H54 (cell line): ENCODE data around the gene ETV6.

Experiments used
- DNase-seq: peaks from one replicate; pipeline ENCODE4 v3.0.0; 2011; ENCODE audit warnings: low spot score, mixed read lengths; ENCODE audit not compliant: insufficient read length
- FAIRE-seq: peaks from 3 replicates; lab custom pipeline; 2011; peaks lifted over from hg19 to GRCh38; lab: Jason Lieb, UNC
- POLR2A ChIP-seq: IDR thresholded peaks from 2 replicates; pipeline ENCODE4 v1.6.1; 2011; ENCODE audit warnings: low read depth, mild to moderate bottlenecking, low read length

The ETV6 gene

DNA sequence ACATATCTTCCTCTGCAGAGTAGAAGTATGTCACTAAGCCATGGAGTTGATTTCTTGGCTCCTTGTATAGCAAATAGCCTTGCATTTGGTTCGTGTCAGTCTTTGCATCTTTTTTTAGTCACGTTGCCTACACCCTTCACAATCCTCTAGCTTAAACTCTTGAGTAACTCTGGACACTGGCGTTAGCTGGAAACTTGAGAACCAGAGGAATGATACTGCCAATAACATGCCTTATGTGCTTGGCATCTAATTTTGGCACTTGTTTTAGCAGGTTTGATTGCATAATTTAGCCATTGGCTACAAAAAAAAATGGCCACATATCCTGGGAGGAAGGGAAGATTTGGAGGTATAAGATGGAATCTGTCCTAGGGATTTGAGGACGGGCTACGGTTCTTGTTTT lies 136.2 kb downstream of the ETV6 start:
- FAIRE-seq, result no peak

DNA sequence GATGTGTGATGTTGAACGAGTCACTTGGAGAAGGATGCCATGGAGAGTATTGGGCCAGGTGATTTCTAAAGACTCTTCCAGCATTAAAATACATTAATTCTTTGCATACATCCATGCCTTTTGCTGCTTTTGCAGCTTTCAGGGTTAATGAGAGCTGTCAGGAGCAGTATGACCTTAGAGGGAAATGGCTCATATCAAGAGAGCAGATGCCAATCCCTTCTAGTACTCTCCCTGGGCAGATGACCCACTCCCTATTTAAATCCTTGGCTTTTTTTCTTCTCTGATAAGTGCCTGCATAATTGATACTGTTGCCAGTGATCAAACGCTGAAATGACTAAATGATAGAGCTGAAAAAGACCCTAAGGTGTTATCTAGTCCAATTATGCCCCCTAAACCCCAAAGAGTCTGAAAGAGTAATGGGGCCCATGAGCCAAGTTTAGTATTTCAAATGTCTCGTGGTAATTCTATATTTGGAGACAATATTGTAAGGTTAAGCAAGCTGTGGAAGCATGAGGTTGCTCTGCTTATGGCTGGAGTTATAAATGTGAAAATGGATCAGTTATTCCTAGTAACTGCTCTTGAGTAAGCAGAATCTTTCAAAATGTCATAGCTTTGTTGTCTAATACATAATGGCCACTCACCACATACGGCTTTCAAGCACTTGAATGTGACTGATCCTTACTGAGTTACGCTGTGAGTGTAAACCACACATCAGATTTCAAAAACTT lies 137.3 kb downstream of the ETV6 start:
- FAIRE-seq (no peak), DNase-seq (no peak)
- TF ChIP-seq POLR2A, result no peak

More for the DNA sequence above, 136.2 kb downstream of the ETV6 start:
- no peak for TF ChIP-seq POLR2A
- DNase-seq, result no peak

DNA sequence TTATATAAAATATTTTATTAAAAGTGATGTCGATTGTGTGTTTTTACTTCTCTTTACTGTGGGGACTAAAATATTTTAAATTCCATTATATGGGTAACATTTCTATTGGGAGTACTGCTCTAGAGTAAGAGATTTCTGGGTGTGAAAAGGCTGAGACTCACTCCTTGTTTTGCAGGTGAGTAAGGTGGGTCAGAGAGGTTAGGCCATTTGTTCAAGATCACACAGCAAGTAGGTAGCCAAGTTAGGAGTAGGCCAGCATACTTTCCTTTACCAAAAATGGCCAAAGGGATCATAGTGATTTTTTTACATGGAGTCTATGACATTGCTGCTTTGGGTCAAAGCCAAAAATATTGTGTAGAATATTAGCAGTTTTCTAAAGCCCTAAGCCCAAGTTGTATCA lies 138.0 kb downstream of the ETV6 start:
- no peak for DNase-seq
- no peak for FAIRE-seq
- no peak for TF ChIP-seq POLR2A

DNA sequence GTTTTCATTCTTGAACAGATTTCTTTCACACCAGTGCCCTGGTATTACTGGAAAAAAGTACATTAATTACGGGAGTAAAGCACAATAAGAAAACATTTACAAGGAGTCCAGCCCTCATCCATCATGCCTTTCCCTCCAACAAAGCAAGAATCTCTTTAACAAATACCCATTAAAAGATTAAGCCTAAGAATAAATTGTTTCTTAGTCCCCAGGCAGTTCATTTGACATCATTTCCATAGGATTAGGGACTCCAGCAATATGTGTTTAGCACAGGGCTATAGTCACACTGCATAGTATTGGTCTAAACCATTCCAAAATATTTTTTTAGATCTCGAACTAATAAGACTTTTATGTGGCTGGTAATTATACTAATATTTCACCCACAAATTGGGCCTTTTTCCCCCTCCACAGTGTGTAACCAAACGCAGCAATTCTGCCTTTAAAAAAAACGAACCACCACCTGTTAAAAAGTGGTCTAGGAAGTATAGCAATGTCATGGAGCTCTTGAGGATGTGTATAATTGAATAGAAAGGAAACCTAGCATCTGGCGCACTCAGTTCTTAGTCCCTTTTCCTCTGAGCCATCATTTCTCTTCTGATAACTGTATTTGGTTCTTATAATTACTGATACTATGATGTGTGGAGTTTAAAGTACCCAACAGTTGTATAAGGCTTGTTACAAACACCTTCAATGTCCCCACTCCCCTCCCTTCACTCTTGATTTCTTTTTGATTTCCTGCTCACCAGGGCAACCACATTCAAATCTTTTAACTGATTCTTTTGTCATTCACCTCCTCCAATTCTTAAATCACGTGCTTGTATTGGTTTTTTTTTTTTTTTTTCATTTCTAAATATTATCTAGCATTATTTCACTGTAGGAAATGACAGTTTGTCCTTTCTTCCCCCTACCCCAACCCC lies 138.7 kb downstream of the ETV6 start:
- no peak for TF ChIP-seq POLR2A
- no peak for FAIRE-seq
- DNase-seq, result no peak

DNA sequence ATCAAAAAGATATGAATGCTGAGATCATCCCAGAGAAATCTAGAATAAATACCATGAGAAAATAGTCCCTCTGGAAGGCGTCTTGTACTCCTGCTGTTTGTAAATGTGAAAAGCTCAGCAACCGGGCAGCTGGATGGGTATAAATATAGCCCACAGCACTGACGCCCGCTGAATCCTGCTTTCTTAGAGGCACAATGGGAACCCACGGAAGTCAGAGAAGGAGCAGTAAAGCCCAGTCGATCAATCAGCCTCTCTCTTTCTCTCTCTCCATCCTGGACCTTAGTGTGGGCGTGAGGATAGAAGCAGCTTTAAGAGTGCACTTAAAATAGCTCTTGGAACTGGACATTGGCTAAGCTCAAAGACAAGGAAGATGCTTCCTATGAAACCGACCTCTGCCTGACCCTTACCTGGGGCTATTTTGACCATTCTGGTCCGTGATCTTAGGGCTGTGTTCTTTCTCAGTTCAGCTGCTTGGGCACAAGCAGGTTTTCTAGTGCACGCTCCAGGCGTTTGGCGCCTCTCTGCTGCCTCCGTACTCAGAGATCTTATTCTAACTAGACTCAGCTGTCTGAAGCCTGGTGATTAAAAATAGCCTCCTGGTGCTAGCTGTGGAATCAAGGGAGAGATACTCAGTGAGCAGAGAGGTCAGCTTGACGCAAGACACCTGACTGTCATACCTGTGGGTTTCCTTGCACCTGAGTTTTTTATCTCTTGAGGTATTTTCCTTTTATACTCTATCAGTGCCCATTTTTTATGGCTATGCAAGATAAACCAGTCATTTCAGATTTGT lies 144.6 kb downstream of the ETV6 start:
- FAIRE-seq (no peak), DNase-seq (no peak)
- TF ChIP-seq POLR2A, result no peak

DNA sequence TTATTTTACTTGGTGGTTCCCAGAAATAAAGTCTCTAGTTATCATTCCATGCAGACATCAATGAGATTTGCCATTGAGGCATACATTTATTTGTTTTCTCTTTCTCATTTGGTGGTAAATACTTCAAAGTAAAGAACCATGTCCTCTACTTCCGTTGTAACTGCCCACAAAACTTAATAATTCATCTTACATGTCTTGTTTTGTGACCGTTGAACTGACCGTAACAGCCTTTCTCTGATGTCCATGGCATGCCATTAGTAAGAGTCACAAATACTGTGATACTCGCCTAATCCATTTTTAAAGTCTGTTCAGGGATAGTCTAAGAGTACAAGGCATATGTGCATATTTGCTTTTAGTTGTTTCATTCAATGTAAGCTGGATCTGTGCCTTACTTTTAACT lies 145.3 kb downstream of the ETV6 start:
- TF ChIP-seq POLR2A, result no peak
- no peak for DNase-seq
- no peak for FAIRE-seq

DNA sequence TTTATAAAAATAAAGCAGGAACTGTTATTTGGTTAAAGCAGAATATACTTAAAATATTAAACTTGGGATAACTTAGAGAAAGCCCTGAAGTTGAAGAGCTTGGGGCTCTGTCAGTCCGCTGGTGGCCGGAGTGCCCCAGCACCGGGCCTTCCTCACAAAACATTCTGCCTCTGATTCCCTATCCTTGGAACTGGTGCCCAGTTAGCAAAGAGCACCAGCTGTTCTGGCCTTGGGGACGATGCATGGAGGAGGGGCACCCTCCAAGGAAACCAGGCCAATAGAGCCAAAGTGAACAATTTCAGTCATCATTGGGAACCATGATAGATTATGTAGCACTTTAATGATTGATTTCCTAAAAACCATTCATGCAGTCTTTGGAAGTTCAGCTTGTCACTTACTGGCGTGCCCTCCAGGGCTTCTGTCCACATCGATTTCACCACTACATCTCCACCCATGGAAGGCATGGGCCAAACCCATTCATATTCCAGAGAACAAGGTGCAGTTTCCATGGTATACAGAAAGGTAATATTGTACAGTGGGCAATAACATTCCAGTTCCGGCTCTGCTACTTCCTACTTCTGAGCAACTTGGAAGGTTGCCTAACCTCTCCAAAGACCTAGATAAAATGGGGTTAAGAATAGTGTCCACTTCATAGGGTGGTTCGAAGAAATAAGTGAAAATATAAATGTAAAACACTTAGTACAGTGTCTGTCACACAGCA lies 145.9 kb downstream of the ETV6 start:
- no peak for TF ChIP-seq POLR2A
- DNase-seq, result no peak
- FAIRE-seq, result no peak

DNA sequence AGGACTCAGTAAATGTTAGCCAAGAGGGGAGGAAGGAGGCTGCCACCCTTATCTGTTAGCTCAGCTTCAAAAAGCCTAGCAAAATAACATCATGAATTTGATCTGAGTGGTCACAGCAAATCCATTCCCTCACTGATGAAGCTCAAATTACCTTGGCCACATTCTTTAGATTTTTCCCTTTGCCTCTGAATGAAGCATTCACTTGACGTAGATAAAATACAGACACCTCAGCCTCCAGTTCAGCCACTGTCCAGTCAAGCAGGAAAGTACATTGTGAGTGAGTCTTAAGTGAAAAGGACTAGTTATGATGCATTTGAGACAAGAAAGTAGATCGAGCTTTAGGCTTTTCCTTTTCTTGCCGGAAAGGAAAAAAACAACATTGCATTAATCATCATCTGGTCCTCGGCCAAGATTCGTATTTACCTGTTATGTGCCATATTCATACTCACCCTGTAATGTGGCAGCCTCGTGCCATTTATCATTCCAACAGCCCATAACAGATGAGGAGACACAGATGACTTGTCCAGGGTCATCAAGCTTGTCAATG lies 146.5 kb downstream of the ETV6 start:
- peak; percentile 30 for DNase-seq
- FAIRE-seq, result peak; percentile 66
- TF ChIP-seq POLR2A, result no peak

DNA sequence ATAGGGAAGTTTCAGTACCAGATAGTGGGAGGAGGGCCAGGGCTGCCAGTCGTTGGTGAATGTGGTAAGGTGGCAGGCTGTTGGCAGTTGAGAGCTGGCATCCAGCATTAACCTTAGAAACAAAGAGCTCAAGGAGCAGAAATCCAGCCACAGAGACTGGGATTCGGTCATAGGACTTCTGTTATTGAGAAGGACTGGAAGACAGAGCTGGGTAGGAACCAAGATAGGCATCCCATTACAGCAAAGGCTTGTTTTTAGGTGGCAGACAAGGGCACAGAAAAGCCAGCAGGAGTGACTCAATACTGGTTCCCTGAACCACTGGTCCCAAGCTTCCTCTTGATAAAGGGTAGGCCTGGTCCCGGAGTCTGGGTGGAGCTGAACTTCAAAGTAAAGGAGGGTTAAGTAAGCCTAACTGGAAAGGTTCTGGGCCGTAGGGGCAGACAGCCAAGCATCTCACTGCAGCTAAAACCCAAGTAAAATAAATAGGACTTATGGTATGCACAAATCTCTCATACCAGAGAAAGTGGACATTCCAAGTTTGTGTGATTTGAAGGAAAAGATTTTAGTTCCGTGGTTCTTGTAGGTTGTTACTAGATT lies 147.9 kb downstream of the ETV6 start:
- FAIRE-seq, result no peak
- no peak for DNase-seq
- TF ChIP-seq POLR2A, result no peak

DNA sequence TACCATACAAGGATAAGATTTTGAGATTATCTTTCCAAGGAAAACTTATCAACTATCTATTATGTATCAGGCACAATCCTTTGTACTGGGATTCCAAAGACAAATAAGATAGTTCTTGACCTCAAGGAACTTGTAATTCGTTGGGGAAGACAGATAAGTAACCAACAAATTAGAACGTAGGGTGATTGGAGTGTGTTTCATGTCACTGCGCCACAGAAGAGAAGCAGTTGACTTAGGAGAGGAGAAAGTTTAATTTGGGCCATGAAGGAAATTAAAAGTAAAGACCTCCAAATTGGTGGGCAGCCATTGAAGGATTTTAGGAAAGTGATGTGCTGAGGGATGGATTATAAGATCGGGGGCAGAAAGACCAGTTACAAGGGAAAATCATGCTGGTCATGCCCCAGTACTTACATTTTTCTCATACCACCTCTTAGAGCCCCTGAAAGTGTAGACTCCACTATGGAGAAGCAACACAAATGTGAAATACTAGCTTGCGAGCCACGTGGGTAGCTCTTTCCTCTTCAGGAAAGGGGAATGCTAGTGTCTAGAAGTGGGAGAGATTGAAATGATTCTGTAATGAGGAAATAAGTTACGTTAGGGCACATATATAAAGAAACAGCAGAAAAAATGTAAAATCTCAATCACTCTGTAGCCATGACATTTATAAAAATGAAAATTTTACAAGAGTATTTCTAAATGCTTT lies 148.7 kb downstream of the ETV6 start:
- no peak for TF ChIP-seq POLR2A
- DNase-seq (no peak), FAIRE-seq (no peak)

DNA sequence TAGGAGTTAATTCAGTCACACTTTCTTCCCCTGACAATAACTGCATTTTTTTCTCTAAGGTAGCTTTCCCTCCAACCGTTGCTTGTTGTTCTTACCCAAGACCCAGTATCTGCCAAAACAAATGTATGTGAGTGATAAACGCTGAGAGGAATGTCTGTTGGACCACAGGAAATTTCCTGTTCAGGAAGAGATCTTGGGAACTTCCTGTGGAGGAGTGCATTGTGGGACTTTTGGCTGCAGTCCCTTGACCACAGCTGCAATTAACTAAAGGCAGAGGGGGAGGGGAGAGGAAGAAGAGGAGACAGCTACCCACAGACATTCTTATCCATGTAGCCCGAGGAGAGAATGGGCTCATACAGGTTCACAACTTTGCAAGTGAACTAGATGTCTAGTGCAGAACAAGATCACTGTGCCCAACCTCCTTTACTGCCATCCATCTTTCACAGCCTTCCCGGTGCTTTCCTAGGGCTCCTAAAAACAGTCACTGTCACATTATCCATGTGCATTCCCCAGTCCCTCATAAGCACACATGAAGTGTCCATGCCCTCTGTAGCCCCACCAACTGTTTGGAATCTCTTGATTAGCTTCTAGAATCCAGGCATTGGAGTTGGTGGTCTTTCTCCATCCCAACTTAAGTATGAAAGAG lies 149.5 kb downstream of the ETV6 start:
- TF ChIP-seq POLR2A, result no peak
- DNase-seq, result no peak
- FAIRE-seq, result peak; percentile 50

DNA sequence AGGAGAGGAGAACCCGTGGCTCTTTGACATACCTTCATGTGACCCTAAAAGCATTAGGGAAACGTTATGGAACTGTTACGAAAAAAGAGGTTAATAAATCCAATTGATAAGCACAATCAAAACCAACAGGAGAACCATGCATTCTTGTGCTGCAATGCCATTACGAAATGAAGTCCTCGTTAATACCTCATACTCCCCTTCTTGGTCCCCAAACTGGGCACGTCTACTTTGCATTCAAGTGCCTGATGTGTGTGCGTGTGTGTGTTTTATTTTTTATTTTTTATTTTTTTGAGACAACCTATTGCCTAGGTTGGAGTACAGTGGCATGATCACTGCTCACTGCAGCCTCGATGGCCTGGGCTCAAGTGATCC lies 150.0 kb downstream of the ETV6 start:
- FAIRE-seq (no peak), DNase-seq (no peak)
- no peak for TF ChIP-seq POLR2A
